HepG2 (cell line): ENCODE results near the gene NR1H3. TPM values are rescaled to one million over a fixed set of nuclear protein-coding genes. Genes with fewer than 3 reads are reported as not detected.

ENCODE experiments used
- BCL6 ChIP-seq: IDR thresholded peaks from 2 replicates; pipeline ENCODE4 v1.6.1; 2016; ENCODE audit warnings: missing genetic modification reagents, missing compliant biosample characterization
- HES4 ChIP-seq: sonication (generic); formaldehyde crosslinking; IDR thresholded peaks from 2 replicates; pipeline ENCODE4 v1.9.0; 2021; ENCODE audit warnings: mild to moderate bottlenecking, missing genetic modification reagents, borderline replicate concordance
- KDM1A ChIP-seq: IDR thresholded peaks from 2 replicates; pipeline ENCODE4 v1.6.1; 2016; ENCODE audit warnings: missing compliant biosample characterization
- MBD4 ChIP-seq: IDR thresholded peaks from 2 replicates; pipeline ENCODE4 v1.6.1; 2012; ENCODE audit warnings: low read length, inconsistent platforms, borderline replicate concordance
- NCOR1 ChIP-seq: fragments of 200-600 bp; sonication (generic); IDR thresholded peaks from 2 replicates; pipeline ENCODE4 v1.7.0; 2017; ENCODE audit warnings: antibody characterized with exemption, low read length, borderline replicate concordance
- POLR2A ChIP-seq, 2 experiments: IDR thresholded peaks; 2 replicates each; pipeline ENCODE4 v1.6.1; 2011; ENCODE audit warnings: low read depth in 2 of 2, low read length in 2 of 2, mild to moderate bottlenecking in 1 of 2, moderate library complexity in 1 of 2; ENCODE audit not compliant: insufficient read depth in 1 of 2
- RAD21 ChIP-seq: fragments of 450-650 bp; formaldehyde crosslinking; IDR thresholded peaks from 2 replicates; pipeline ENCODE4 v1.5.0; 2020; ENCODE audit warnings: mild to moderate bottlenecking
- TAF1 ChIP-seq: sonication (generic); formaldehyde crosslinking; IDR thresholded peaks from 2 replicates; pipeline ENCODE4 v1.4.0; 2020; ENCODE audit warnings: missing genetic modification reagents
- TEAD3 ChIP-seq: optimal IDR thresholded peaks from 2 replicates; pipeline ENCODE3; 2016; ENCODE audit warnings: borderline replicate concordance
- ZBTB7A ChIP-seq: sonication (generic); formaldehyde crosslinking; IDR thresholded peaks from 2 replicates; pipeline ENCODE4 v1.8.0; 2022; ENCODE audit warnings: mild to moderate bottlenecking, missing genetic modification reagents
- ZNF282 ChIP-seq: fragments of 450-650 bp; IDR thresholded peaks from 2 replicates; pipeline ENCODE4 v1.6.1; 2018; ENCODE audit not compliant: partially characterized antibody
- ZNF296 ChIP-seq: sonication (generic); formaldehyde crosslinking; conservative IDR thresholded peaks from 2 replicates; pipeline ENCODE4 v1.5.0; 2020; ENCODE audit warnings: mild to moderate bottlenecking, missing genetic modification reagents
- ZNF34 ChIP-seq: sonication (generic); formaldehyde crosslinking; IDR thresholded peaks from 2 replicates; pipeline ENCODE4 v1.4.0; 2020; ENCODE audit warnings: mild to moderate bottlenecking, missing genetic modification reagents, borderline replicate concordance
- ZNF510 ChIP-seq: sonication (generic); formaldehyde crosslinking; IDR thresholded peaks from 2 replicates; pipeline ENCODE4 v1.4.0; 2020; ENCODE audit warnings: low read depth, mild to moderate bottlenecking, missing genetic modification reagents
- ZNF550 ChIP-seq: sonication (generic); formaldehyde crosslinking; IDR thresholded peaks from 2 replicates; pipeline ENCODE4 v1.4.0; 2020; ENCODE audit warnings: mild to moderate bottlenecking, missing genetic modification reagents, borderline replicate concordance
- ZNF564 ChIP-seq: sonication (generic); formaldehyde crosslinking; IDR thresholded peaks from 2 replicates; pipeline ENCODE4 v1.8.1; 2023; ENCODE audit warnings: mild to moderate bottlenecking, missing genetic modification reagents
- ZNF629 ChIP-seq: sonication (generic); formaldehyde crosslinking; conservative IDR thresholded peaks from 2 replicates; pipeline ENCODE4 v1.5.0; 2020; ENCODE audit warnings: missing genetic modification reagents
- ZNF678 ChIP-seq: sonication (generic); formaldehyde crosslinking; IDR thresholded peaks from 2 replicates; pipeline ENCODE4 v1.4.0; 2020; ENCODE audit warnings: mild to moderate bottlenecking, missing genetic modification reagents
- ZNF780A ChIP-seq: sonication (generic); formaldehyde crosslinking; IDR thresholded peaks from 2 replicates; pipeline ENCODE4 v1.8.0; 2022; ENCODE audit warnings: mild to moderate bottlenecking, missing genetic modification reagents, moderate library complexity
- polyA plus RNA-seq, 8 experiments: library from polyadenylated mRNA; depleted of rRNA in 3 of 8; stranded (reverse) in 7 of 8; unstranded in 1 of 8; fragments of >200 nt; fragmentation: Illumina TruSeq in 4 of 8; extraction: Trizol in 4 of 8; gene quantifications; 2 replicates each; pipeline versions ENCODE4 v1.2.1 to v1.2.3, GENCODE V29; 2011 to 2016; ENCODE audit warnings: low read depth in 4 of 8, missing spikeins in 1 of 8, mixed read lengths in 1 of 8; ENCODE audit not compliant: insufficient read depth in 1 of 8
- total RNA-seq, 5 experiments: library from RNA; depleted of rRNA; stranded (reverse); fragments of >200 nt; fragmentation: Illumina TruSeq; extraction: Trizol; gene quantifications; 2 replicates each; pipeline ENCODE4 v1.2.3, GENCODE V29; 2016; ENCODE audit warnings: low read depth in 1 of 5
- TF ChIP-seq, protein P1 (sequence below): sonication (generic); formaldehyde crosslinking; IDR thresholded peaks from 2 replicates; pipeline ENCODE4 v1.4.0; 2020; ENCODE audit warnings: missing genetic modification reagents, borderline replicate concordance
- TF ChIP-seq, protein P2 (sequence below): sonication (generic); formaldehyde crosslinking; IDR thresholded peaks from 2 replicates; pipeline ENCODE4 v1.8.0; 2022; ENCODE audit warnings: mild to moderate bottlenecking, missing genetic modification reagents
- TF ChIP-seq, protein P3 (sequence below): IDR thresholded peaks from 2 replicates; pipeline ENCODE4 v1.6.1; 2016; ENCODE audit warnings: missing biosample characterization, missing genetic modification reagents, low read depth

NR1H3 gene
- total and polyA plus RNA-seq, 2 of the 13 experiments (the other 11 are each of a cell fraction or from before 2014, with no cell fraction given) = 41.8 to 102 TPM

DNA sequence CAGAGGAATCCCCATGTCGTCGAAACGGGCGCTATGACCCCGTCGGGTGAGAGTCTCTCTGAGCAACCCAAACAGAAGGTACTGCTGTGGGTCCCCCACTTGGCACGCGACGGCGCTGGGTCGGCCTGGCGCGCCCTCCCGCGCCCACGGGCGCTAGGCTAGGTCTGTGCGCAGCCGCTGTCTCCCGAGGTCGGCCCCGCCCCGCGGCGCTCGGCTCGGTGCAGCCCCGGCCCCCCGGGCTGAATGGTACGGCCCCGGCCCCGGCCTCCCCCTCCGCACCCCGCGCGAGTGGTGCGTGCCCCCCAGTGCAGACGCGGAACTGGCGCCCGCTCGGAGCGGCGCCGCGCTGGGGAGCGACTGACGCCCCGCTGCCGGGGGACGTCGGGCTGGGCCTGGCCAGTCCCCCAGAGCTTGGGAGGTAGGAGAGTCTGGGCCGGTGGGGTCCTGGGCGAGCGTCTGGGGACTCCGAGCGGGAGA, 12.1 kb downstream of the NR1H3 start, which contains the start of gene MADD (continued):
- TF ChIP-seq, protein P1, sequence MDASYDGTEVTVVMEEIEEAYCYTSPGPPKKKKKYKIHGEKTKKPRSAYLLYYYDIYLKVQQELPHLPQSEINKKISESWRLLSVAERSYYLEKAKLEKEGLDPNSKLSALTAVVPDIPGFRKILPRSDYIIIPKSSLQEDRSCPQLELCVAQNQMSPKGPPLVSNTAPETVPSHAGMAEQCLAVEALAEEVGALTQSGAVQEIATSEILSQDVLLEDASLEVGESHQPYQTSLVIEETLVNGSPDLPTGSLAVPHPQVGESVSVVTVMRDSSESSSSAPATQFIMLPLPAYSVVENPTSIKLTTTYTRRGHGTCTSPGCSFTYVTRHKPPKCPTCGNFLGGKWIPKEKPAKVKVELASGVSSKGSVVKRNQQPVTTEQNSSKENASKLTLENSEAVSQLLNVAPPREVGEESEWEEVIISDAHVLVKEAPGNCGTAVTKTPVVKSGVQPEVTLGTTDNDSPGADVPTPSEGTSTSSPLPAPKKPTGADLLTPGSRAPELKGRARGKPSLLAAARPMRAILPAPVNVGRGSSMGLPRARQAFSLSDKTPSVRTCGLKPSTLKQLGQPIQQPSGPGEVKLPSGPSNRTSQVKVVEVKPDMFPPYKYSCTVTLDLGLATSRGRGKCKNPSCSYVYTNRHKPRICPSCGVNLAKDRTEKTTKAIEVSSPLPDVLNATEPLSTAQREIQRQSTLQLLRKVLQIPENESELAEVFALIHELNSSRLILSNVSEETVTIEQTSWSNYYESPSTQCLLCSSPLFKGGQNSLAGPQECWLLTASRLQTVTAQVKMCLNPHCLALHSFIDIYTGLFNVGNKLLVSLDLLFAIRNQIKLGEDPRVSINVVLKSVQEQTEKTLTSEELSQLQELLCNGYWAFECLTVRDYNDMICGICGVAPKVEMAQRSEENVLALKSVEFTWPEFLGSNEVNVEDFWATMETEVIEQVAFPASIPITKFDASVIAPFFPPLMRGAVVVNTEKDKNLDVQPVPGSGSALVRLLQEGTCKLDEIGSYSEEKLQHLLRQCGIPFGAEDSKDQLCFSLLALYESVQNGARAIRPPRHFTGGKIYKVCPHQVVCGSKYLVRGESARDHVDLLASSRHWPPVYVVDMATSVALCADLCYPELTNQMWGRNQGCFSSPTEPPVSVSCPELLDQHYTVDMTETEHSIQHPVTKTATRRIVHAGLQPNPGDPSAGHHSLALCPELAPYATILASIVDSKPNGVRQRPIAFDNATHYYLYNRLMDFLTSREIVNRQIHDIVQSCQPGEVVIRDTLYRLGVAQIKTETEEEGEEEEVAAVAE (CRISPR knock-in tag) = no peak
- TF ChIP-seq TAF1 (CRISPR knock-in tag) (peak; percentile 46), ZNF510 (CRISPR knock-in tag) (no peak), ZNF780A (CRISPR knock-in tag) (no peak), RAD21 (CRISPR knock-in tag) (0 out of 2 replicates have a peak, but pooled peaks have one; percentile 6), ZBTB7A (CRISPR knock-in tag) (no peak), BCL6 (CRISPR knock-in tag) (no peak), ZNF34 (CRISPR knock-in tag) (no peak), ZNF678 (CRISPR knock-in tag) (no peak), MBD4 (no peak), ZNF296 (0 out of 2 replicates have a peak, but pooled peaks have one; percentile 28), ZNF550 (CRISPR knock-in tag) (no peak), KDM1A (CRISPR knock-in tag) (no peak), NCOR1 (no peak), POLR2A (IDR thresholded peaks at IDR 0.05; ENCODE audit: insufficient read depth in 1 of 2, low read depth in 2 of 2, low read length in 2 of 2) (peak; percentile 63 to 82), ZNF564 (CRISPR knock-in tag) (no peak), TEAD3 (CRISPR knock-in tag) (peak; percentile 10), ZNF629 (CRISPR knock-in tag) (no peak), ZNF282 (no peak), HES4 (CRISPR knock-in tag) (no peak)
- TF ChIP-seq, protein P2, sequence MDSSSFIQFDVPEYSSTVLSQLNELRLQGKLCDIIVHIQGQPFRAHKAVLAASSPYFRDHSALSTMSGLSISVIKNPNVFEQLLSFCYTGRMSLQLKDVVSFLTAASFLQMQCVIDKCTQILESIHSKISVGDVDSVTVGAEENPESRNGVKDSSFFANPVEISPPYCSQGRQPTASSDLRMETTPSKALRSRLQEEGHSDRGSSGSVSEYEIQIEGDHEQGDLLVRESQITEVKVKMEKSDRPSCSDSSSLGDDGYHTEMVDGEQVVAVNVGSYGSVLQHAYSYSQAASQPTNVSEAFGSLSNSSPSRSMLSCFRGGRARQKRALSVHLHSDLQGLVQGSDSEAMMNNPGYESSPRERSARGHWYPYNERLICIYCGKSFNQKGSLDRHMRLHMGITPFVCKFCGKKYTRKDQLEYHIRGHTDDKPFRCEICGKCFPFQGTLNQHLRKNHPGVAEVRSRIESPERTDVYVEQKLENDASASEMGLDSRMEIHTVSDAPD (CRISPR knock-in tag) = no peak
- TF ChIP-seq, protein P3, sequence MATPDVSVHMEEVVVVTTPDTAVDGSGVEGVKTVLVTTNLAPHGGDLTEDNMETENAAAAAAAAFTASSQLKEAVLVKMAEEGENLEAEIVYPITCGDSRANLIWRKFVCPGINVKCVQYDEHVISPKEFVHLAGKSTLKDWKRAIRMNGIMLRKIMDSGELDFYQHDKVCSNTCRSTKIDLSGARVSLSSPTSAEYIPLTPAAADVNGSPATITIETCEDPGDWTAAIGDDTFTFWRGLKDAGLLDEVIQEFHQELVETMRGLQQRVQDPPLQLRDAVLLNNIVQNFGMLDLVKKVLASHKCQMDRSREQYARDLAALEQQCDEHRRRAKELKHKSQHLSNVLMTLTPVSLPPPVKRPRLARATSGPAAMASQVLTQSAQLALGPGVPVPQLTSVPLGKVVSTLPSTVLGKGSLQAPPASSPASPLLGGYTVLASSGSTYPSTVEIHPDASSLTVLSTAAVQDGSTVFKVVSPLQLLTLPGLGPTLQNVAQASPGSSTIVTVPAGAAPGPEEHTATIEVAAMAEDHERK (CRISPR knock-in tag) = no peak
